ENCODE results near the gene STAB1.
"Not testable (repeated sequence)": the region's sequence is repeated elsewhere in the genome, so short reads cannot be mapped to it uniquely, and the experiment has no call there.

The STAB1 gene

DNA sequence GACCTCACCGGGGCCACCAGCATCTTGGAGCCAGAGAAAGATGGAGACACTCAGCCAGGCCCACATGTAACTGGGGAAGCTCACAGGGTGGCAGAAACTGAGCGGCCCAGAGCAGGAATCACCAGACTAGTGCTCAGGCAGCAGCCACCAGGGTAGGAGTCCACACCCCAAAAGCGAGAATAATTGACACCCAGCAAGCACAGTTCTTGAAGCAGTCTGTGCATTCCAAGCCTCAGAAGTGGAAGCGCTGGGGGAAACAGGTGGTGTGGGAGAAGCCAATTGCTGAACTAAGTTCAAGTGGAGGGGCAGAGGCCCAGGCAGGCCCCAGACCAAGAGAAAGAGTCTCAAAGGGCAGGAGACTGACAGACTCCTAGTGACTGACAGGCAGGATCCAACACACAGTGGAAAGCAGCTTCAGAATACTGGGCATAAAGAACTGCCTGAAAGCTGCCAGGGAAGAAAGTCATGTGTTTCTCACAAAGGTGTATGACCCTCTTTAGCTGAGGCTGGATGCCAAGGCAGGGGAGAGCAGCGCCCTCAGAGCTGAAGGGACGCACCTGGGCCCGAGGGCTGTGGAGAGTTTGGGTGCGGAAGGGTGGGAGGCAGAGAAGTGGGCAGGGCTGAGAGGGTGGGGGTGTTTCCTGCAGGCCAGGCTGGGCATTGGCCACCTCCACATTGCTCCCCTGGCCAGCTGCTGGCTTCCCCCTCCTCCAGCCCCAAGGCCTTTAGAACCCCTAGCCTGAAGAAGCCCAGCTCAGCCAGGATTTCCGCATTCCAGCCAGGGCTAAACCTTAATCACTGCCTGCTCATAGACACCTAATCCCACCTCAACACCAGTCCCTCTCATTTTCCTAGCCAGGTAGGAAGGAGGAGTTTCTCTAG lies 30.8 kb downstream of the STAB1 start:
- no peak for DNase-seq

GRCh38 chr3:52526671-52527038 lies 31.5 kb downstream of the STAB1 start:
- DNase-seq: not testable (repeated sequence)

DNA sequence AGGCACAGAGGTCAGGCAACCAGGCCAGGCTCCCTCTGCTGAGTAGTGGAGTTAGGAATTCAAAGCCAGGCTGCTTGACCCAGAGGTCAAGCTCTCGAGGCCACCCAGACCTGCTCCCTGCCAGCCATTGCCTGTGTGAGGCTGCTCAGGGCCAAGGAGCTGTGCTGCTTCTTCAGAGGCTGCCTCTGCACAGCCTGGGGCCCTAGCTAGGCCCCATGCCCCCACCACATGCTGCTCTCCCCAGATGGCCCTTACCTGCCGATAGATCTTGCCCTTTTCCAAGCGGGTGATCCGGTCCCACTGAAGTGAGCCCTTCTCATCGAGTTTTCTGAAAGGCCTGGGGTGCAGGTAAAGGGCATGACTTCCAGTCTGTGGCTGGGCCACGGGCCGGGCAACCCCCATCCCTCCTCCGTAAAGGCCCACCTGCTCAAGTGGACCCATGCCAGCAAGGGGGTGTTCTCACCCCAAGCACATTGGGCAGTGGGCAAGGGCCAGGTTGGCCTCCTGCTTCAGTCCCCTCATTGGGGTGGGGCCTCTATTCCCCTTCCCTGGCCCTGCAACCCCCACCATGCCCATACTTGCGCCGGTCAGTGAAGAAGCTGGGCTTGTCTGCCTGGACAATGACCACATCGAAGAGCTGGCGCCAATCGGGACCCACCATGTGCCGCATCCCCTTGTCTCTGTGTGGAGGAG lies 32.0 kb downstream of the STAB1 start:
- no peak for DNase-seq

DNA sequence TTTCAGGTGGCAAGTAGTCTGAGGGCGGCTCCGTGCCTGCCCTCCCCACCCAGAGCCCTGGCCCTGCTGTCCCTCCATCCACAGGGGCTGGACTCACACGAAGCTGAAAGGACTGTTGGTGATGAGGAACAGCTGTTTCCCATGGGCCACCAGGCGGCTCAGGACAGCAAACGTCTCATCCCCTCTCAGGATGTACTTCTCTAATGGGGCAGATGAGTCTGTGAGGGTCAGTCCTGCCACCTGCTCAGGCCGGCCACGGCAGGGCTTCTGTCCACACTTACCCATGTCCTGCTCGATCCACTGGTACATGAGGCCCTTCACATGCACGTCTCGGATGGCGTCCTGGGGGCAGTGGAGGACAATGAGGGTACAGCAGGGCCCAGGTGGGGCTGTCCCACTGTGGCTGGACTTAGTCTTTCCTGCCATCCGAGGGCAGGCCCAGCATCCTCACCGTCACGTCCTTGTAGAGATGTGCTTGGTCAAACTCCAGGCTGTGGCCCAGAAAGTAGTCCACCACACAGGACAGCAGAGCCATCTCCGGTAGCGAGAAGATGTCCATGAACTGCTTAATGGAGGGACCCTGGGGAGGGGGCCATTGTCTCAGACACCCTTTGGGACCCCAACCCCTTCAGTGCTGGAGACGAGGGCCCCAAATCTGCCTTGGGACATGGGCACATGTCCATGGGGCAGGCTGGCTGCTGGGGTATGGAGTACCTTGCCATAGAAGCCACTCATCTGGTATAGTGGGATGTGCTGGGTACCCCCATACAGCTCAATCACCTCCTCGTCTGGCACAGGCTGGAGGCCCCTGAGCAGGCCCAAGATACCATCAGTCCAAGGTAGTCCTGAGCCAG lies 32.8 kb downstream of the STAB1 start:
- no peak for DNase-seq

DNA sequence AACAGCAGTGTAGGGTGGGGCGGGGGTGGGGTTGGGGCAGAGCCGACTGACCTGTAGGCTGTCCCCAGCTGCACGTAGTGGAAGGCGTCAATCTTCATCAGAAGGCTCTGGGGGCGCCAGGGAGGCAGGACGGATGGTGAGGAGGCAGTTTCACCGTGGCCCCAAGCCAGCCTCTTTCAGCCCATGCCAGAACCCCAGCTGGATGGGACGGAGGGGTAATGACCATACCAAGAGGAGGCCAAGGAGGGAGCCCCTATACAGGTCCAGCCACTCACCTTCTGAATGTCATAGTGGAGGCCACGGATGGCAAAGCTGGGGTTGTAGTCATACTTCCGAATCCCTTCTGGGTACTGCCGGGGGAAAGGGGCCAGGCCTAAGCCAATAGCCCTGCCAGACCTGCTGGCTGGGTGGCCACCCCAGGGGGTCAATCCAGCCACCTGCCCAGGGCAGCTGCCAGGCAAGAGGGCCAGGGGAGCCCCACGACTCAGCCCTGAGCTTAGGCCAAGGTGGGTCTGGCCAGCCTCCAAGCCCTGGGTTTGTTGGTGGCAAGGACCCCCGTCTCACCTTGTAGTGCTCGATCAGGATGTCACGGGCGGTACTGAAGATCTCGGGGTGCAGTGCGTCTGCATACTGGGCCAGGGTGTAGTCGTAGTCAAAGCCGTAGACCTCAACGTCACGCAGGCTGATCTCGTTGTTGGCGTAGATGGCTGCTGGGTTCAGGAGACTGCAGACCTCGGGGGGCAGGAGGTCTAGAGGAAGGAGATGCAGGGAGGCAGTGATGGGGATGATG lies 33.6 kb downstream of the STAB1 start:
- DNase-seq: no peak

DNA sequence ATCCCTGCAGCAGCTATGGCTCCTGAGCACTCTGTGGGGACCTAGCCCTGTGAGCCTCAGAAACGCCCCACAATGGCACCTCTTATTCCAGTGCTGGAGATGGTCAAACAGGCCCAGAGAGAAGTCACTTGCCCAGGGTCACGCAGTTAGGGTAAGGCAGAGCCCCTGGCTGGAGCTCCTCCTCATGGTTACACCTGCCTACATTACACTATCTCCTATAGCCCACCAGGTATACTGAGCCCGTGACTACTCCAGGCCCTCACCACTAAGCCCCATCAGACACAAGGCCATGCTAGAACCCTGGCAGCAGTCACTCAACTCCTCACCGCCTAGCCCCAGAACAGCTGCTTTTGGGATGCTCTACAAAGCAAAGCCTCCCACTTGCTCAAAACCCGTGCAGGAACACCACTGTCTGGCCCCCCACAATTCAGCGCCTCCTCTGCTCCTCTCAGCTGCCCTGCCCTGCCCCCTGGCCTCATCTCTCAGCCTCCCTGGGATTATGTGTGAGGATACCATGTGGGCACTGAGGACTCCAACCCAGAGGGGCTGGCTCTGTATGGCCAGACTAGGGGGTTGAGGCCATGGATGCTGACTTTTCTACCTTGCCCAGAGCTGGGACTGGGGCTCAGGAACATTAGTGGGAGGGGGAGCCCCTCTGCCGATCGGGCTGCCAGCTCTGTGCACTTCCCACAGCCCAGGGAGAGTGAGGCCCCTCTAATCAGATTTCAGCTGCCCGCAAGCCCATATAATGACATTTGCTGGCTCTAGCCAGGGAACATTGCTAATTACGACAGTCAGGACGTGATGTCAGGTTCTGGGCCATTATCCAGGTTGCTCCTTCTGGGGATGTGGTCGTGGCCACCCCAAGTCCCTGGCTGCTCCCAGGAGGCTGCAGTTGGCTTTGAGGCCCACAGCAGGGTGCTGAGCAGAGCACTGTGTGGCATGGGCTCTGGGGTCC lies 34.5 kb downstream of the STAB1 start:
- DNase-seq: no peak

- DNase-seq: no peak
Observed at GRCh38 chr3:52530918-52531826, 36.0 kb downstream of the STAB1 start.

DNA sequence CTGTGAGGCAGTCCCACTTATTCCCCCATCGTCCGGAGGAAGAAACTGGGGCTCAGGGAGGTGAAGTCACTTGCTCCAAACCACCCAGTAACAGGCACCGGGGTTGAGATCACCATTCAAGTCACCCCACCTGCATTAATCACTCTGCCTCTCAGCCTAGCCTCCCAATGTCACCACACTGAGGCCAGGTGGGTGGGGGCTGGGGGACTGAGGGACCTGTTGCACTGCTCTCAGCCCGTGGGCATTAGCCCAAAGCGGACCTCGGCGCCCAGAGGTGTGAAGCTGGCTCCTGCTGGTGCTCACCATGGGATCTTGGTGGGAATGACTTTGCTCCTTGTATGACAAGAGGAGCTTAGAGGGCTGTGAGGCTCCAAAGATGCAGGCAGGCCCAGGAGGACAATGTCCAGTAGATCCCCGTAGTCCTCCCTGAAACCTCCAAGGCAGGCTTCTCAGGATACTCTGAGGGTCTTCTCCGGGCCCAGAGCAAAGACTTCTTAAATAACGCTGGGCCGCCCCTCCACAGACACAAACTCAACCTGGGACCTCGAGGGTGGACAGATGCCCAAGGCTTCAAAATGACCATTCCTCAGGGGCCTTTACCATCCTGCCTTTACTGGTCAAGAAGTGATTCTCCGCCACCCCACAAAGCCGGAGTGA lies 36.9 kb downstream of the STAB1 start:
- no peak for DNase-seq

DNA sequence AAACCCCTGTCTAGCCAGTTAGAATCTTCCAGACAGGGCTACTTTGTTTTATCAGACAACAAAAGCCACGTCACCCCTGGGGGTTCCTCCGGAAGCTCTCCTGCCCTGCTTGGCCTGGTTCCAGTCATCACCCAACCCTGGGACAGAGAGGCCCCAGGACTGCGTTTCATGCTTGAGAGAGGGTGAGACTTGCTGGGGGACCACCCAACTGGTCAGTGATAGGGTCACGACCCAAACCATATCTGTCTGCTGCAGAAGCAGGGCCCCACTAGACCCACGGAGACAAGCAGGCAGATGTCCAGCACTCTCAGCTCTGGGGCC lies 37.3 kb downstream of the STAB1 start:
- DNase-seq: peak; percentile 32

DNA sequence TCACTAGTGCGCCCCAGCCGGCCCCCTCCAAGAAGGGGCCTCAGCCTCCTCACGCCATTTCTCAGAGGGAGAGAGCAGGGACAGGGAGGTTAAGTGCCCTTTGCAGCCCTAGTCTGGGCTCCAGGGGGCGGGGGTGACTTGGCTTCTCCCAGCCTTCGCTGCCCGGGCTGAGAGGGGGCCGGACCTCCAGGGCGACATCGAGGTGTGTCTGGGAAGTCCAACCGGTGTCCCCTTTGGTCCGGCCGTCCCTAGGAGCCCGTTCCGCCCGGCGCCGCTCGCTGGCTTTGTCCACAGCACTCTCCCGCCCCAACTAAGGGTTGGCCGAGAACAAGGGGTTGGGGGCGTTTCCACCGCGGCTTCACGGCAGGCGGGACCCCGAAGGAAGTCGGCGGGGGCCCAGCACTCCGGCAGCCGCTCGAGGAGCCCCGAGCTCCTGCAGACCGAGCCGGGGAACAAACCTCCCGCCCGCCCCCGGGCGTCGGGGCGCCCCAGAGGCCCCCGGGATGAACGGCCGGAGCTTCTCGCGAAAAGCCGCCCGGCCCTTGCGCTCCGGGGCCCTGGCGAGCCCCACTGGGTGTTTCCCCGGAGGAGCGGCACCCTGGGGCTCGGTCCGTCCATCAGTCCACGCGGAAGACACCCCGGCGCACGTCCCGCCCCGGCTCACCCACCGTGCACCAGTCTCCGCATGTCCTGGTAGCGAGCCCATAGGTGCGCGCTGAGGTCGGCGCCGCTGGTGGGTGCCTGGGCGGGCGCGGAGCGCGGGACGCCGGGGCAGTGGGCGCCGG lies 37.9 kb downstream of the STAB1 start:
- DNase-seq: peak; percentile 50

- peak; percentile 81 for DNase-seq
Observed at GRCh38 chr3:52533623-52534280, 38.6 kb downstream of the STAB1 start, which contains the start of gene NT5DC2. Gene NT5DC2, minus strand, starts transcription at chr3:52533857. Its CDS starts 120 bp downstream, at chr3:52533737.

DNA sequence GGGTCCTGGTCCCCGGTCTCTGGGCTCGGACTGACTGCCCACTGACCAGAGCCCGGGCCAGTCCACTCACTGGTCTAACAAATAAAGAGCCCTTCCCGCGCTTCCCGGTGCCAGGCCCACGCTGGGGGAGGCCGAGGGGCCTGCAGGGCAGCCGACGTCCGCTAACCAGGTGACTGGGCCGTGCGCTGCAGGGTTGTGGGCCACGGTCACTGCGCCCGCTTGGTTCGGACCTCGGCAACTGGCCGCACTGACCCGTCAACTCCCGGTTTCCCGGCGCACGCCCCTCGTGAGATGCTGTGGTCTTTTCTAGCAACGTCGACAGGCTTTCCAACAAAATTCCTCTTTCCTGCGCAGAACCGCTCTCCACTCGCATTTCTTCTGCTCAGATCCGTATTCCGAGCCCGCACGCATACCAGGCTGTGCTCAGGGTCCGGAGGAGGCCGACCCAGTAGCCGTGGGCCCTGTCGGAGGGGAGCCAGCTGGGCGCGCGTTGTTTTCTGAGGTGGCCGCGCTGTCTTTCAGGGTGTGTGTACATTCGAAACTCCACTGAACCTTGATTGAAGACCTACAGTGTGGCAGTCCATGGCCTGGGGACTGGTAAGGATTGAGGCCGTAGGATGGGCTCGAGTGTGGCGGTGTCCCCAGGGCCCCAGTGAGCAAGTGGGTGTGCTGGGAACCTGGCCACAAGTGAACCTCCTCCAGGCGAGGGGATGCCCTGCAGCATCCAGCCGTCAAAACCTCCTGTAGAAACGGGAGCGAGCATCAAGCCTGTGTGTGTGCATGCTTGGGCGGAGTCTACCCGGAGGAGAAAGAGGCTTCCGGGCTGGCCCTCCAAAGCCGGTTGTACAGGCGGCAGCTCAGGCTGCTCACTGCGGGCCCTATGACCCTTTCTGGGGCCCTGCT lies 39.4 kb downstream of the STAB1 start:
- peak; percentile 4 for DNase-seq

DNA sequence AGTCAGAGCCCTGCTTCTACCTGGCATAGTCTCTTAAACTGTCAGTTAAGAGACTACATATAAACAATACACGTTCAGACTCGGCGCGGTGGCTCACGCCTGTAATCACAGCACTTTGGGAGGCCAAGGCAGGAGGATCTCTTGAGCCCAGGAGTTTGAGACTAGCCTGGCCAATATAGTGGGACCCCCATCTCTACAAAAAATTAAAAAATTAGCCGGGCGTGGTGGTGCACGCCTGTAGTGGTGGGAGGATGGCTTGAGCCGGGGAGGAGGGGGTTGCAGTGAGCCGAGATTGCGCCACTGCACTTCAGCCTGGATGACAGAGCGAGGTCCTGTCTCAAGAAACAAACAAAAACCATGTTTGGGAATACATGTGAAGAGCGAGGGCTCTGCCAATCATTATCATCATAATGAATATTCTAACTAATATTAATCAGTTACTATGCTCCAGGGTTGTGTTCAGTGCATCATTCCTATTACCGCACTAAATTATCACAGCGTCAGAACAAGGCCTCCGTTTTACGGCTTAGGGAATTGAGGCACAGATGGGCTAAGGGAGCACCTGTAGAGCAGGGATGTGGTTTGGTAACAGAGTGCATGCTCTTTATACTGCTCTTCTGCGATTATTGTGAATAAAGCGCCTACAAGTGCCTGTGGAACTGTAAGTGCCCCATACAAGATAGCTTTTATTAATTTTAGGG lies 40.4 kb downstream of the STAB1 start:
- peak; percentile 3 for DNase-seq

DNA sequence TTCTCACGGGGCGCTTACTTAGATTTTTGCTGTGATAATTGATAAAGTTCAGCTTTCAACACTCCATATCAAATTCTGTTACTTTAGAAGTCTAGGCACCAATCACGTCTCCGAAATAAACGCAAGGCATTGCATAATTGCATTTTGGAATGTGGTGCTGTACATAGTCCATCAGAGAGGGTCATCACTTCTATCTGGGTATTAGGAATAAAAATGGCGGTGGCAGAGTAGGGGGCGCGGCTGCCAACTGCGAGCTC lies 40.9 kb downstream of the STAB1 start:
- DNase-seq: no peak

GRCh38 chr3:52536369-52537164 lies 41.4 kb downstream of the STAB1 start, which contains the start of gene UQCC5:
Gene UQCC5, plus strand, starts transcription at chr3:52536605. Its CDS starts 151 bp downstream, at chr3:52536756.
- peak; percentile 99 for DNase-seq

- DNase-seq: no peak
Observed at GRCh38 chr3:52537165-52537620, 42.1 kb downstream of the STAB1 start.

All from stimulated activated CD4-positive, alpha-beta T cell treated with anti-CD3 and anti-CD28 coated beads, Interleukin-15, amount 100 ng/mL, for 24 hours (primary cell).